Measurements from ENCODE around the gene FAM83E. TPM values are rescaled to one million over a fixed set of nuclear protein-coding genes. Genes with fewer than 3 reads are reported as not detected.

FAM83E gene
- total RNA-seq, 1 donor from 2014 or later = 0.64 TPM

DNA sequence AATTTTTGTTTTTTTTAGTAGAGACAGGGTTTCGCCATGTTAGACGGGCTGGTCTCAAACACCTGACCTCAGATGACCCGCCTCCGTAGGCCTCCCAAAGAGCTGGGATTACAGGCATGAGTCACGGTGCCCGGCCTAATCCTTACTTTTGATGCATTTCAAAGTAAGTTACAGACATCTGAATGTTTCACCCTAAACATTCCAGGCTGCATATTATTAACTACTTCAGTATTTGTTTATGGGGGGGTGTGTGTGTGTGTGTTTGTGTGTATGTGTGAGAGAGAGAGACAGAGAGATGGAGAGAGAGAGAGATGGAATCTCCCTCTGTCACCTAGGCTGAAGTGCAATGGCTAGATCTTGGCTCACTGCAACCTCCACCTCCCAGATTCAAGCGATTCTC lies 49.8 kb downstream of the FAM83E start:
- Mint-ChIP-seq H3K36me3 (ENCODE audit: low read depth, unreplicated experiment) (no peaks in the 10 kb centered on the region), H3K9me3 (ENCODE audit: unreplicated experiment) (no peaks in the 10 kb centered on the region), H3K4me1 (ENCODE audit: unreplicated experiment) (no peaks in the 10 kb centered on the region), H3K27ac (ENCODE audit: unreplicated experiment) (no peak overlapping the region), H3K4me3 (ENCODE audit: unreplicated experiment) (no peak overlapping the region), H3K27me3 (ENCODE audit: unreplicated experiment) (peaks cover 7% of the 10 kb centered on the region)
- DNase-seq (ENCODE audit: low spot score) = no peak
- TF ChIP-seq, protein P1, sequence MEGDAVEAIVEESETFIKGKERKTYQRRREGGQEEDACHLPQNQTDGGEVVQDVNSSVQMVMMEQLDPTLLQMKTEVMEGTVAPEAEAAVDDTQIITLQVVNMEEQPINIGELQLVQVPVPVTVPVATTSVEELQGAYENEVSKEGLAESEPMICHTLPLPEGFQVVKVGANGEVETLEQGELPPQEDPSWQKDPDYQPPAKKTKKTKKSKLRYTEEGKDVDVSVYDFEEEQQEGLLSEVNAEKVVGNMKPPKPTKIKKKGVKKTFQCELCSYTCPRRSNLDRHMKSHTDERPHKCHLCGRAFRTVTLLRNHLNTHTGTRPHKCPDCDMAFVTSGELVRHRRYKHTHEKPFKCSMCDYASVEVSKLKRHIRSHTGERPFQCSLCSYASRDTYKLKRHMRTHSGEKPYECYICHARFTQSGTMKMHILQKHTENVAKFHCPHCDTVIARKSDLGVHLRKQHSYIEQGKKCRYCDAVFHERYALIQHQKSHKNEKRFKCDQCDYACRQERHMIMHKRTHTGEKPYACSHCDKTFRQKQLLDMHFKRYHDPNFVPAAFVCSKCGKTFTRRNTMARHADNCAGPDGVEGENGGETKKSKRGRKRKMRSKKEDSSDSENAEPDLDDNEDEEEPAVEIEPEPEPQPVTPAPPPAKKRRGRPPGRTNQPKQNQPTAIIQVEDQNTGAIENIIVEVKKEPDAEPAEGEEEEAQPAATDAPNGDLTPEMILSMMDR (IDR thresholded peaks at IDR 0.05; ENCODE audit: unreplicated experiment) = no peak

Other genes with a start within 250 kb of the FAM83E start
- 325 TPM for gene KDELR1, start 223.5 kb downstream of the FAM83E start, total RNA-seq (ENCODE audit: unreplicated experiment)
- gene GRIN2D, start 221.4 kb downstream of the FAM83E start, total RNA-seq (ENCODE audit: unreplicated experiment) = 25.2 TPM
- 38.4 TPM for gene GRWD1, start 169.1 kb downstream of the FAM83E start, total RNA-seq (ENCODE audit: unreplicated experiment)
- 0.95 TPM for gene KCNJ14, start 159.5 kb downstream of the FAM83E start, total RNA-seq (ENCODE audit: unreplicated experiment)
- 165 TPM for gene CYTH2, start 145.7 kb downstream of the FAM83E start, total RNA-seq (ENCODE audit: unreplicated experiment)
- gene LMTK3, start 103.2 kb downstream of the FAM83E start, total RNA-seq (ENCODE audit: unreplicated experiment) = 3.0 TPM
- 0.62 TPM for gene SULT2B1, start 62.9 kb downstream of the FAM83E start, total RNA-seq (ENCODE audit: unreplicated experiment)
- gene SPACA4, start 8.3 kb downstream of the FAM83E start, total RNA-seq (ENCODE audit: unreplicated experiment) = not detected
- gene RPL18, start 4.1 kb upstream of the FAM83E start, total RNA-seq (ENCODE audit: unreplicated experiment) = 1,683 TPM
- gene SPHK2, start 4.4 kb upstream of the FAM83E start, total RNA-seq (ENCODE audit: unreplicated experiment) = 24.7 TPM
- gene DBP, start 22.3 kb upstream of the FAM83E start, total RNA-seq (ENCODE audit: unreplicated experiment) = 4.3 TPM
- 11.9 TPM for gene CA11, start 31.1 kb upstream of the FAM83E start, total RNA-seq (ENCODE audit: unreplicated experiment)
- gene NTN5, start 57.9 kb upstream of the FAM83E start, total RNA-seq (ENCODE audit: unreplicated experiment) = 0.21 TPM
- gene FUT2, start 80.9 kb upstream of the FAM83E start, total RNA-seq (ENCODE audit: unreplicated experiment) = 1.5 TPM
- 1.5 TPM for gene MAMSTR, start 104.6 kb upstream of the FAM83E start, total RNA-seq (ENCODE audit: unreplicated experiment)
- 192 TPM for gene RASIP1, start 125.5 kb upstream of the FAM83E start, total RNA-seq (ENCODE audit: unreplicated experiment)
- 3.3 TPM for gene IZUMO1, start 131.8 kb upstream of the FAM83E start, total RNA-seq (ENCODE audit: unreplicated experiment)
- 5.7 TPM for gene FUT1, start 137.6 kb upstream of the FAM83E start, total RNA-seq (ENCODE audit: unreplicated experiment)
- not detected for gene FGF21, start 140.4 kb upstream of the FAM83E start, total RNA-seq (ENCODE audit: unreplicated experiment)
- gene BCAT2, start 196.0 kb upstream of the FAM83E start, total RNA-seq (ENCODE audit: unreplicated experiment) = 35.0 TPM
- gene HSD17B14, start 221.4 kb upstream of the FAM83E start, total RNA-seq (ENCODE audit: unreplicated experiment) = 65.6 TPM